RPMI8226 (cell line): Measurements from ENCODE around the gene PEAR1.
A peak's percentile ranks its signal among the peaks of the same experiment; 100 is the strongest.

Experiments
- DNase-seq: peaks from one replicate; pipeline ENCODE4 v3.0.0-alpha.2; 2015

Gene PEAR1

GRCh38 chr1:156860628-156861423 is 32.7 kb upstream of the PEAR1 start, which contains the start of gene NTRK1:
Gene NTRK1, plus strand, starts transcription at chr1:156860865. Its CDS starts 70 bp downstream, at chr1:156860935.
- peak; percentile 89 for DNase-seq

GRCh38 chr1:156862584-156862983 is 30.9 kb upstream of the PEAR1 start:
- DNase-seq = no peak

GRCh38 chr1:156862997-156863599 is 30.4 kb upstream of the PEAR1 start:
- DNase-seq = no peak

- DNase-seq = no peak
Observed at GRCh38 chr1:156863631-156864030, 29.9 kb upstream of the PEAR1 start.

- DNase-seq = no peak
Observed at GRCh38 chr1:156864796-156865195, 28.7 kb upstream of the PEAR1 start.

GRCh38 chr1:156865258-156865657 is 28.3 kb upstream of the PEAR1 start:
- DNase-seq = no peak

- no peak for DNase-seq
Observed at GRCh38 chr1:156865865-156866248, 27.7 kb upstream of the PEAR1 start.

- DNase-seq = no peak
Observed at GRCh38 chr1:156866249-156866909, 27.1 kb upstream of the PEAR1 start.

- no peak for DNase-seq
Observed at GRCh38 chr1:156868341-156868740, 25.2 kb upstream of the PEAR1 start.

- no peak for DNase-seq
Observed at GRCh38 chr1:156869455-156869854, 24.1 kb upstream of the PEAR1 start.

- no peak for DNase-seq
Observed at GRCh38 chr1:156873659-156874058, 19.9 kb upstream of the PEAR1 start.

- DNase-seq = no peak
Observed at GRCh38 chr1:156874142-156874541, 19.4 kb upstream of the PEAR1 start.

GRCh38 chr1:156874572-156875340 is 18.8 kb upstream of the PEAR1 start:
- no peak for DNase-seq

GRCh38 chr1:156875341-156875615 is 18.2 kb upstream of the PEAR1 start:
- DNase-seq = no peak

GRCh38 chr1:156876281-156876680 is 17.2 kb upstream of the PEAR1 start:
- peak; percentile 54 for DNase-seq

GRCh38 chr1:156877433-156878170 is 15.9 kb upstream of the PEAR1 start:
- DNase-seq = no peak

GRCh38 chr1:156879876-156880275 is 13.6 kb upstream of the PEAR1 start:
- no peak for DNase-seq

GRCh38 chr1:156880473-156880872 is 13.0 kb upstream of the PEAR1 start:
- peak; percentile 41 for DNase-seq

GRCh38 chr1:156881101-156881500 is 12.4 kb upstream of the PEAR1 start:
- no peak for DNase-seq

GRCh38 chr1:156881663-156882062 is 11.9 kb upstream of the PEAR1 start:
- DNase-seq = no peak

GRCh38 chr1:156882543-156882942 is 11.0 kb upstream of the PEAR1 start:
- DNase-seq = no peak

- DNase-seq = no peak
Observed at GRCh38 chr1:156883919-156884318, 9.6 kb upstream of the PEAR1 start.
